Measurements from ENCODE around the gene TTC12. TPM values are rescaled to one million over a fixed set of nuclear protein-coding genes. Genes with fewer than 3 reads are reported as not detected.

The TTC12 gene
- total and polyA plus RNA-seq, 2 of the 4 experiments (the other 2 are of a cell fraction) = 10.0 to 14.7 TPM

GRCh38 chr11:113385749-113386148 is 71.4 kb downstream of the TTC12 start:
- DNase-seq = no peak
- Histone ChIP-seq H2AFZ (replicated peaks; ENCODE audit: low read length, poor library complexity) (no peak overlapping the region), H3K4me3 (ENCODE audit: insufficient read depth, low read depth, low read length) (no peak overlapping the region), H2BK15ac (ENCODE audit: low read depth, low read length) (no peak overlapping the region), H3K18ac (ENCODE audit: low read depth, low read length) (no peak overlapping the region), H2BK20ac (ENCODE audit: low read depth, low read length) (no peak overlapping the region), H3K27me3 (ENCODE audit: control insufficient read depth, insufficient read depth, low read length) (peaks cover 35% of the 10 kb centered on the region), H2BK120ac (ENCODE audit: low read depth, low read length) (no peak overlapping the region), H3K9me1 (ENCODE audit: insufficient read depth, low read length) (no peaks in the 10 kb centered on the region), H4K5ac (ENCODE audit: low read depth, low read length) (no peak overlapping the region), H2BK5ac (ENCODE audit: low read depth, low read length, poor library complexity, severe bottlenecking) (no peak overlapping the region), H2AK9ac (replicated peaks; ENCODE audit: low read depth, low read length, poor library complexity) (no peak overlapping the region), H4K8ac (ENCODE audit: low read depth in 2 of 2, low read length in 2 of 2) (no peak overlapping the region), H4K20me1 (ENCODE audit: insufficient read depth, low read length) (no peaks in the 10 kb centered on the region), H3K4me2 (ENCODE audit: low read depth, low read length) (no peak overlapping the region), H3K56ac (ENCODE audit: extremely low read depth, insufficient read depth, low read length) (no peak overlapping the region), H3K36me3 (ENCODE audit: control insufficient read depth, insufficient read depth, low read length) (no peaks in the 10 kb centered on the region), H3K4me1 (ENCODE audit: control insufficient read depth, insufficient read depth, low read length) (no peaks in the 10 kb centered on the region), H3K9me3 (ENCODE audit: control insufficient read depth, insufficient read depth, low read length) (no peaks in the 10 kb centered on the region), H4K91ac (ENCODE audit: insufficient read depth, low read depth, low read length) (no peak overlapping the region), H2AK5ac (ENCODE audit: low read depth, low read length) (no peak overlapping the region), H3K4ac (ENCODE audit: low read depth, low read length) (no peak overlapping the region), H3K14ac (replicated peaks; ENCODE audit: low read depth, low read length) (no peak overlapping the region), H3K23ac (ENCODE audit: low read depth, low read length) (no peak overlapping the region), H3K9ac (ENCODE audit: low read depth, low read length) (no peak overlapping the region), H3K79me1 (ENCODE audit: low read depth in 1 of 2, low read length in 2 of 2) (no peaks in the 10 kb centered on the region), H3K27ac (ENCODE audit: insufficient read depth, low read length) (no peak overlapping the region)
- intact Hi-C loops (cut with micrococcal nuclease) = no loop called here
- CTCF ChIA-PET = no interaction called here
- ATAC-seq (ENCODE audit: low read depth) = no peak
- dilution Hi-C loops (cut with HindIII; ENCODE audit: low sequenced_read_pairs, unreplicated experiment) = no loop called here
- 100% methylated on average over 1 of the region's 3 CpGs; no CpG with 5 or more reads in 1 of the 2 experiments for WGBS, 2 experiments (ENCODE audit: extremely low coverage in 2 of 2, insufficient read length in 1 of 2)
- no TSS peak for BruUV-seq (replicated peaks)
- TF ChIP-seq MXI1 (IDR thresholded peaks at IDR 0.05; ENCODE audit: borderline replicate concordance, low read depth, low read length) (no peak), CEBPB (IDR thresholded peaks at IDR 0.05; ENCODE audit: low read depth, low read length) (no peak), ELK1 (IDR thresholded peaks at IDR 0.05; ENCODE audit: borderline replicate concordance, low read depth, low read length) (no peak), CHD1 (IDR thresholded peaks at IDR 0.05; ENCODE audit: low read depth, low read length) (no peak), MAZ (IDR thresholded peaks at IDR 0.05; ENCODE audit: borderline replicate concordance, low read depth, low read length) (no peak), CTCF (conservative IDR thresholded peaks at IDR 0.05; ENCODE audit: low read depth, low read length) (no peak), USF2 (IDR thresholded peaks at IDR 0.05; ENCODE audit: low read depth, low read length) (no peak), RAD21 (IDR thresholded peaks at IDR 0.05; ENCODE audit: low read length) (no peak), POLR2A (IDR thresholded peaks at IDR 0.05; ENCODE audit: low read depth, low read length) (no peak)
- in situ Hi-C loops (cut with MboI; ENCODE audit: low sequenced_read_pairs) = no loop called here
- POLR2A ChIA-PET (ENCODE audit: unreplicated experiment) = no interaction called here

Measured in IMR-90 (cell line).